GM19099 (cell line): ENCODE measurements around the gene EPSTI1.

Source experiments
- POLR2A ChIP-seq: IDR thresholded peaks from 3 replicates; pipeline ENCODE4 v1.6.1; 2011; ENCODE audit warnings: low read depth; ENCODE audit not compliant: insufficient read length; ENCODE audit errors: extremely low read depth

The EPSTI1 gene

GRCh38 chr13:42986176-42986574 is 5.9 kb downstream of the EPSTI1 start:
- TF ChIP-seq POLR2A, result no peak

GRCh38 chr13:42985312-42986175 is 6.5 kb downstream of the EPSTI1 start:
- no peak for TF ChIP-seq POLR2A

GRCh38 chr13:42984691-42985090 is 7.3 kb downstream of the EPSTI1 start:
- no peak for TF ChIP-seq POLR2A

GRCh38 chr13:42984026-42984425 is 8.0 kb downstream of the EPSTI1 start:
- no peak for TF ChIP-seq POLR2A

- TF ChIP-seq POLR2A, result no peak
Measured at GRCh38 chr13:42981853-42982252, 10.2 kb downstream of the EPSTI1 start.

GRCh38 chr13:42981317-42981716 is 10.7 kb downstream of the EPSTI1 start:
- no peak for TF ChIP-seq POLR2A

- no peak for TF ChIP-seq POLR2A
Measured at GRCh38 chr13:42977219-42977659, 14.8 kb downstream of the EPSTI1 start.

- TF ChIP-seq POLR2A, result no peak
Measured at GRCh38 chr13:42976066-42976465, 16.0 kb downstream of the EPSTI1 start.

GRCh38 chr13:42973581-42973980 is 18.5 kb downstream of the EPSTI1 start:
- no peak for TF ChIP-seq POLR2A

- no peak for TF ChIP-seq POLR2A
Measured at GRCh38 chr13:42971691-42972347, 20.2 kb downstream of the EPSTI1 start.

GRCh38 chr13:42970824-42971690 is 21.0 kb downstream of the EPSTI1 start:
- no peak for TF ChIP-seq POLR2A

GRCh38 chr13:42969565-42970172 is 22.4 kb downstream of the EPSTI1 start:
- TF ChIP-seq POLR2A, result no peak

- TF ChIP-seq POLR2A, result no peak
Measured at GRCh38 chr13:42968906-42969305, 23.1 kb downstream of the EPSTI1 start.

GRCh38 chr13:42967660-42968059 is 24.4 kb downstream of the EPSTI1 start:
- no peak for TF ChIP-seq POLR2A

- TF ChIP-seq POLR2A, result no peak
Measured at GRCh38 chr13:42965281-42965680, 26.8 kb downstream of the EPSTI1 start.
